CD4-positive, alpha-beta memory T cell (primary cell): ENCODE data around the gene MNX1. TPM values are rescaled to one million over a fixed set of nuclear protein-coding genes. Genes with fewer than 3 reads are reported as not detected.

Experiments used
- CTCF ChIA-PET: fragments of 350-600 bp; sonication (Branson Sonifier 250); formaldehyde crosslinking; loops from one replicate; lab custom pipeline; 2021; ENCODE audit warnings: inconsistent platforms; ENCODE audit not compliant: partially characterized antibody; lab: Charles Lee
- POLR2A ChIA-PET: fragments of 350-600 bp; sonication (Branson Sonifier 250); formaldehyde crosslinking; loops from one replicate; lab custom pipeline; 2021; ENCODE audit not compliant: partially characterized antibody; lab: Charles Lee
- DNase-seq, 5 donors: peaks; one replicate each; pipeline versions ENCODE4 v3.0.0 to v3.0.0-alpha.2; 2020 to 2022; ENCODE audit warnings: mixed read lengths in 1 of 5
- H3K27ac ChIP-seq: one replicate; pipeline ENCODE4 v1.7.0; 2013; ENCODE audit warnings: low read depth, low read length
- H3K27me3 ChIP-seq: 2 replicates; pipeline ENCODE4 v1.7.0; 2013; ENCODE audit warnings: mild to moderate bottlenecking, low read length, moderate library complexity; ENCODE audit not compliant: insufficient read depth
- H3K36me3 ChIP-seq: 2 replicates; pipeline ENCODE4 v1.7.0; 2013; ENCODE audit warnings: mild to moderate bottlenecking, low read length, moderate library complexity; ENCODE audit not compliant: insufficient read depth
- H3K4me1 ChIP-seq: 2 replicates; pipeline ENCODE4 v1.7.0; 2013; ENCODE audit warnings: mild to moderate bottlenecking, low read length, moderate library complexity; ENCODE audit not compliant: insufficient read depth
- H3K4me3 ChIP-seq, 2 donors: one replicate each; pipeline ENCODE4 v1.7.0; 2013; ENCODE audit warnings: low read length in 2 of 2, mild to moderate bottlenecking in 1 of 2
- H3K9me3 ChIP-seq, 2 donors: one replicate each; pipeline ENCODE4 v1.7.0; 2013; ENCODE audit warnings: low read length in 2 of 2, control low read depth in 1 of 2; ENCODE audit not compliant: control insufficient read depth in 1 of 2
- H3K27ac Mint-ChIP-seq, 7 donors: one replicate each; pipeline ENCODE4 v1.8.0; 2020 to 2021; ENCODE audit warnings: mixed read lengths in 7 of 7, mild to moderate bottlenecking in 6 of 7, inconsistent platforms in 3 of 7, moderate library complexity in 3 of 7
- H3K27me3 Mint-ChIP-seq, 2 donors: one replicate each; pipeline ENCODE4 v1.8.0; 2020 to 2021; ENCODE audit warnings: mixed read lengths in 2 of 2
- H3K36me3 Mint-ChIP-seq, 2 donors: one replicate each; pipeline ENCODE4 v1.8.0; 2020 to 2021; ENCODE audit warnings: mixed read lengths in 2 of 2, inconsistent platforms in 1 of 2, mild to moderate bottlenecking in 1 of 2
- H3K4me1 Mint-ChIP-seq, 4 donors: one replicate each; pipeline ENCODE4 v1.8.0; 2020 to 2021; ENCODE audit warnings: mixed read lengths in 4 of 4, mild to moderate bottlenecking in 1 of 4
- H3K4me3 Mint-ChIP-seq, 8 donors: one replicate each; pipeline ENCODE4 v1.8.0; 2020 to 2021; ENCODE audit warnings: mixed read lengths in 8 of 8, mild to moderate bottlenecking in 7 of 8, moderate library complexity in 6 of 8, inconsistent platforms in 3 of 8
- H3K9me3 Mint-ChIP-seq, 8 donors: one replicate each; pipeline ENCODE4 v1.8.0; 2020 to 2021; ENCODE audit warnings: mixed read lengths in 8 of 8, mild to moderate bottlenecking in 5 of 8, inconsistent platforms in 3 of 8, moderate library complexity in 1 of 8
- intact Hi-C: fragments of 100-400 bp; cut with micrococcal nuclease; formaldehyde crosslinking; loops from one replicate; pipeline ENCODE4 v1.15.1; 2023
- polyA plus RNA-seq, 2 donors: library from polyadenylated mRNA; unstranded; fragments of 300-500 nt; fragmentation: Illumina TruSeq; gene quantifications; one replicate each; pipeline ENCODE4 v1.2.3, GENCODE V29; 2021
- total RNA-seq, 2 experiments: library from RNA; stranded (reverse); gene quantifications; one replicate each; pipeline ENCODE4 v1.2.3, GENCODE V29; 2021

Gene MNX1
- total and polyA plus RNA-seq, 4 experiments from 2014 or later = not detected

- Mint-ChIP-seq H3K36me3 (peaks cover 0 to 1% of the 10 kb centered on the region in 2 donors), H3K4me1 (peaks cover 8 to 28% (median 16%) of the 10 kb centered on the region in 4 donors), H3K27me3 (peaks cover 54 to 57% of the 10 kb centered on the region in 2 donors), H3K27ac (no peak overlapping the region), H3K9me3 (no peaks in the 10 kb centered on the region), H3K4me3 (no peak overlapping the region)
- Histone ChIP-seq H3K9me3 (no peaks in the 10 kb centered on the region), H3K27ac (no peak overlapping the region), H3K4me1 (peaks cover 25% of the 10 kb centered on the region), H3K27me3 (peaks cover 45% of the 10 kb centered on the region), H3K36me3 (no peaks in the 10 kb centered on the region), H3K4me3 (no peak overlapping the region)
- POLR2A ChIA-PET = no interaction called here
- CTCF ChIA-PET = no interaction called here
- DNase-seq = no peak
- intact Hi-C loops = no loop called here
These were observed 2.6 kb upstream of the MNX1 start for GRCh38 chr7:157013101-157013500.

- H3K27ac ChIP-seq = no peak overlapping the region
- H3K4me3 Mint-ChIP-seq = peak overlapping the region in 6 of 8 donors; percentile 71 to 78 (median 74)
- ChIA-PET POLR2A (no interaction called here), CTCF (interaction anchor here (0.6 kb wide), 1 partner anchor 40 kb away, joined by 3 read pairs; no protein-coding TSS in a partner anchor)
- no peaks in the 10 kb centered on the region for H3K36me3 ChIP-seq
- peaks cover 25% of the 10 kb centered on the region for H3K4me1 ChIP-seq
- intact Hi-C loops = no loop called here
- H3K36me3 Mint-ChIP-seq = peaks cover 0 to 1% of the 10 kb centered on the region in 2 donors
- no peaks in the 10 kb centered on the region for H3K9me3 ChIP-seq
- peaks cover 52 to 55% of the 10 kb centered on the region in 2 donors for H3K27me3 Mint-ChIP-seq
- no peaks in the 10 kb centered on the region for H3K9me3 Mint-ChIP-seq
- no peak overlapping the region for H3K4me3 ChIP-seq
- H3K4me1 Mint-ChIP-seq = peaks cover 8 to 29% (median 16%) of the 10 kb centered on the region in 4 donors
- peak overlapping the region in 1 of 7 donors; percentile 11 for H3K27ac Mint-ChIP-seq
- no peak for DNase-seq
- peaks cover 49% of the 10 kb centered on the region for H3K27me3 ChIP-seq
These were observed 1.7 kb upstream of the MNX1 start for GRCh38 chr7:157012113-157012547.

DNA sequence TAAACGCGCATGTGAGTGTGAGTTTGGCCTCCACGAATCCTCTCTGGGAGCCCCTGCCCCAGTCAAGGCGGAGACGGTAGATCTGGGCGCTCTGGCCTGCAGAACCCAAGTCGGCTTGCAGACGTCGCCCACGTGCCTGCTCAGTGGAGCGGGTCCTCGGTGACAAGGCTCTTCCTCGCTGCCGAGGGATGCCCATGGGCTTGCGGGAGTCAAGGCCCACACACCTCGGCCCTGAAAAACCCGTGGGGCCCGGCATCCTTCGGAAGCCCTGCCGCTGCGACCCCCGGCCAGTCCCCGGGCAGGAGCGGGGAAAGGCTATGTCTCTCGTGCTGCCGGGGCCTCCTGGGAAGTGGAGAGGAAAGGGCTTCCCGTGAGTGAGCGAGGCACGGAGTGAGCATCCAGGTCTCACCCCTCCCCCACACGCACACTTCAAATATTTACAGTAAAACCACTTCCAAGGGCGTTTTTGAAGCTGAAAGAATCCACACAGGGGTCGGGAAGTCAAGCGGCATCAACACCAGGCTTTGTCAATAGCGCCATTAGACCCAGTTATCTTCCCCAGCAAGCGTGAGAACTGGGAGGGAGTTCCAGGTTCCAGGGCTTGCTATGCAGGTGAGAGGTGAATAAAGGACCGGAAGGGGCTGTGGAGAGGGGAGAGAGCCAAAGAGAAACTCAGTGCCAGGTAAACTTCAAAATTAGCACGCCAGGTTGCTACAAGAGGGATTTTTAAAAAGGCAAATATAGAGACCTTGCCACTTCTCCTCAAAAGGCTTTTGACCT, 1.1 kb upstream of the MNX1 start:
- Mint-ChIP-seq H3K27me3 (peaks cover 52 to 54% of the 10 kb centered on the region in 2 donors), H3K27ac (peak overlapping the region in 1 of 7 donors; percentile 11), H3K9me3 (no peaks in the 10 kb centered on the region), H3K36me3 (peaks cover 0 to 1% of the 10 kb centered on the region in 2 donors), H3K4me3 (peak overlapping the region; percentile 58 to 78 (median 74)), H3K4me1 (peaks cover 8 to 25% (median 16%) of the 10 kb centered on the region in 4 donors)
- Histone ChIP-seq H3K36me3 (no peaks in the 10 kb centered on the region), H3K4me3 (peak overlapping the region in 1 of 2 donors; percentile 32), H3K27ac (no peak overlapping the region), H3K4me1 (peaks cover 21% of the 10 kb centered on the region), H3K27me3 (peaks cover 45% of the 10 kb centered on the region), H3K9me3 (no peaks in the 10 kb centered on the region)
- ChIA-PET POLR2A (no interaction called here), CTCF (no interaction called here)
- intact Hi-C loops = no loop called here
- no peak for DNase-seq

GRCh38 chr7:157009778-157010587, 480 bp downstream of the MNX1 start:
- POLR2A ChIA-PET = no interaction called here
- CTCF ChIA-PET = no interaction called here
- intact Hi-C loops = no loop called here

DNA sequence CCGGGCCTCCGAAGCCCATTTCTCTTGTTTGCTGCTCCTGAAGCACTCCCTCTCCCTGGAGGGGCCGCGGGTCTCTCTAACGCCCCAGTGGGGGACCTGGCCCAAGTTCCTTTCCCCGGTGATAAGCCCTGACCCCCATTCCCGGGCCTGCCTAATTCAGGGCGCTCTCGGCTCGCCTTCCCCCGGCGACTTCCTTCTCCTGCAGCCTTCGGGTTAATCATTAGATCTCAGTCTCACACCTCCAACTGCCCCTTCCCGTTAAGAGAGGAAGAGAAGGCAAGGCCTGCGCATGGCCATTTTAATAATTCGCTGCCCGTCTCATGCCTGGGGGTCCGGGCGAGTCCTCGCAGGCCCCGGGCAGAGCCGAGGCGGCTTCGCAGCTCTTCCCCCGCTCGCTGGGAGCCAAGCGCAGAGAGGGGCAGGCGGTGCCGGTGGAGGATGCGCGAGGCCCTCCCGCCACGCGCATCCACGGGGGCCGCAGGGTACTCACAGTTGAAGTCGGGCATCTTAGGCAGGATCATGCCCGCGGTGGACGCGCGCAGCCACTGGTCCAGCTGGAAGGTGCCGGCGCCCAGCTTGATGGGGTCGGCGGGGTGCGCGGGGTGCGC, 1.2 kb downstream of the MNX1 start:
- intact Hi-C loops = no loop called here

More at GRCh38 chr7:157009778-157010587, 480 bp downstream of the MNX1 start:
- Histone ChIP-seq H3K4me3 (peak overlapping the region in 1 of 2 donors; percentile 32), H3K9me3 (no peaks in the 10 kb centered on the region), H3K27me3 (peaks cover 34% of the 10 kb centered on the region), H3K27ac (no peak overlapping the region), H3K4me1 (peaks cover 14% of the 10 kb centered on the region), H3K36me3 (no peaks in the 10 kb centered on the region)
- H3K27ac Mint-ChIP-seq = no peak overlapping the region
- peaks cover 0 to 1% of the 10 kb centered on the region in 2 donors for H3K36me3 Mint-ChIP-seq
- DNase-seq = no peak
- H3K4me1 Mint-ChIP-seq = peaks cover 8 to 20% (median 16%) of the 10 kb centered on the region in 4 donors
- H3K9me3 Mint-ChIP-seq = no peaks in the 10 kb centered on the region
- peak overlapping the region in 1 of 8 donors; percentile 52 for H3K4me3 Mint-ChIP-seq
- peaks cover 47 to 48% of the 10 kb centered on the region in 2 donors for H3K27me3 Mint-ChIP-seq

DNA sequence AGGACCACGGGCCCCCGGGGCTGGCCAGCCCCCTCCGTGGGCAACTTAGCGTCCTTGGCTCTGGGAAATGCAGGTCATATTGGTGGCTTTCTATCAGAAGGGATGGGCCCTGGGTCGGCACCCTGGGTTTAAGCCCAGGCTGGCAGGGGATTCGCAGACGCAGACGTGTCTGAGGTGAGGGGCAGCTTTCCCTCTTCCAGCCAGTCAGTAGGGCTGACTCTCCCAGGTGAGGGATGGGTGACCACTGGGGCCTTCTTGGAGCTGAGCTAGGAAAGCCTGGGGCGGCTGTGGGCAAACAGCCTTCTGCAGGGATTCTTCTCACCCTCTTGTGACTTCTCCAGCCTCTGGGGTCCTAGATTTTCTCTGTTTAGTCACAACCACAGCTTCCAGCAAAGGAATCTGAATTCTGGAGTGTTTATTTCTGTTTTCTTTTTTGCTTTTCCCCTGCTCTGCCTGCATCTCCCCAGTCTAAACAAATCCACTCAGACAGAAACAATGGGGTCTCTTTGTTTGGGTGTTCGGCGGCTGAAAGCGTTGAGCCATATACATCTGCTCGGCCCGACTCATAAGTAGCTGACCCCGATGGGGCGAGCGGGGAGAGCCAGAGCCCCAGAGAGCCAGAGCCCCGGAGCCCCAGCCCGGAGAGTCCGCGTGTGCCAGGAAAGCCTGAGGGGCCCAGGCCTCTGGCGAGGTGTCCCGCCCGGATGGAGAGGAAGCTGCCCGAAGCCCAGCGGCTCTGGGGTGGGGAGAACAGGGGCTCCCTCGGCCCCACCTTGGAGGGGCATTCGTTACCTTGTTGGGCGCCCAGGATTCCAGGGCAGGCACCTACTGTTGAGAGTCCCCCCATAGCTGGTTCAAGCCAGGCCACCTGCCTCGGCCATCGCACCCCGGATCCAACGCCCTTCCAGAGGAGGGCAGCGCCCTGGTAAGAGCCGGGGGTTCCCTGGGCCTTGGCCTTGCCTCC, 2.0 kb downstream of the MNX1 start:
- peak overlapping the region in 6 of 8 donors; percentile 13 to 67 (median 32) for H3K4me3 Mint-ChIP-seq

More for the DNA sequence above, 1.2 kb downstream of the MNX1 start:
- Histone ChIP-seq H3K36me3 (no peaks in the 10 kb centered on the region), H3K27me3 (peaks cover 30% of the 10 kb centered on the region), H3K9me3 (no peaks in the 10 kb centered on the region), H3K27ac (no peak overlapping the region), H3K4me1 (peaks cover 14% of the 10 kb centered on the region), H3K4me3 (no peak overlapping the region)
- POLR2A ChIA-PET = no interaction called here
- H3K36me3 Mint-ChIP-seq = peaks cover 0 to 1% of the 10 kb centered on the region in 2 donors
- H3K4me1 Mint-ChIP-seq = peaks cover 11 to 27% (median 23%) of the 10 kb centered on the region in 4 donors
- H3K27ac Mint-ChIP-seq = no peak overlapping the region
- H3K27me3 Mint-ChIP-seq = peaks cover 49 to 50% of the 10 kb centered on the region in 2 donors
- H3K4me3 Mint-ChIP-seq = peak overlapping the region in 5 of 8 donors; percentile 20 to 52 (median 36)
- H3K9me3 Mint-ChIP-seq = no peaks in the 10 kb centered on the region
- CTCF ChIA-PET = no interaction called here
- DNase-seq = no peak

More for the DNA sequence above, 2.0 kb downstream of the MNX1 start:
- Mint-ChIP-seq H3K4me1 (peaks cover 11 to 32% (median 24%) of the 10 kb centered on the region in 4 donors), H3K9me3 (no peaks in the 10 kb centered on the region), H3K27me3 (peaks cover 45 to 49% of the 10 kb centered on the region in 2 donors), H3K36me3 (peaks cover 0 to 1% of the 10 kb centered on the region in 2 donors), H3K27ac (no peak overlapping the region)
- DNase-seq = no peak
- no peak overlapping the region for H3K27ac ChIP-seq
- H3K4me3 ChIP-seq = no peak overlapping the region
- intact Hi-C loops = no loop called here
- no peaks in the 10 kb centered on the region for H3K9me3 ChIP-seq
- CTCF ChIA-PET = no interaction called here
- H3K4me1 ChIP-seq = peaks cover 14% of the 10 kb centered on the region
- POLR2A ChIA-PET = no interaction called here
- H3K36me3 ChIP-seq = no peaks in the 10 kb centered on the region
- peaks cover 28% of the 10 kb centered on the region for H3K27me3 ChIP-seq
